Gastrocnemius medialis (tissue), 4 donors: Measurements from ENCODE around the gene ERVW-1. TPM values are rescaled to one million over a fixed set of nuclear protein-coding genes. Genes with fewer than 3 reads are reported as not detected.

ENCODE experiments used
- ATAC-seq, 2 donors: fragments of 150-250 bp; one replicate each; pipeline ENCODE4 v1.9.1; 2016
- DNase-seq, 2 donors: peaks; one replicate each; pipeline ENCODE4 v3.0.0-alpha.2; 2019
- H3K27ac ChIP-seq, 4 donors: fragments of 200-600 bp; sonication (generic); 1 replicate in 1 of 4; 2 replicates in 3 of 4; pipeline ENCODE4 v1.5.1; 2016 to 2018; ENCODE audit warnings: mild to moderate bottlenecking in 2 of 4, moderate library complexity in 1 of 4
- H3K27me3 ChIP-seq, 3 donors: fragments of 200-600 bp; sonication (generic) in 2 of 3; 1 replicate in 1 of 3; 2 replicates in 2 of 3; pipeline versions ENCODE4 v1.5.1 to v1.6.0; 2016 to 2019; ENCODE audit warnings: mild to moderate bottlenecking in 1 of 3, moderate library complexity in 1 of 3
- H3K36me3 ChIP-seq, 2 donors: fragments of 200-600 bp; sonication (generic) in 1 of 2; one replicate each; pipeline ENCODE4 v1.5.1; 2017 to 2018
- H3K4me1 ChIP-seq, 2 donors: fragments of 200-600 bp; sonication (generic) in 1 of 2; one replicate each; pipeline ENCODE4 v1.5.1; 2016 to 2017; ENCODE audit warnings: mild to moderate bottlenecking in 2 of 2
- H3K4me3 ChIP-seq, 4 donors: fragments of 200-600 bp; sonication (generic) in 3 of 4; 1 replicate in 1 of 4; 2 replicates in 3 of 4; pipeline ENCODE4 v1.5.1; 2016 to 2019; ENCODE audit warnings: mild to moderate bottlenecking in 2 of 4
- H3K9me3 ChIP-seq, 3 donors: fragments of 200-600 bp; sonication (generic) in 2 of 3; 1 replicate in 1 of 3; 2 replicates in 2 of 3; pipeline ENCODE4 v1.5.1; 2016 to 2019
- POLR2A ChIP-seq, 2 donors: fragments of 450-650 bp; IDR thresholded peaks; one replicate each; pipeline ENCODE4 v1.6.1; 2017; ENCODE audit warnings: antibody characterized with exemption in 2 of 2, mild to moderate bottlenecking in 2 of 2, moderate library complexity in 2 of 2
- in situ Hi-C, 4 donors: fragments of 200-750 bp; cut with MboI; loops; one replicate each; pipeline versions ENCODE4 v1.15.0 to v1.8.0; 2017; ENCODE audit warnings: low sequenced_read_pairs in 4 of 4
- intact Hi-C: fragments of 100-400 bp; cut with DNase I; formaldehyde crosslinking; loops from one replicate; pipeline ENCODE4 v1.15.1; 2023; ENCODE audit warnings: low total_unique reads
- total RNA-seq, 4 donors: library from RNA; depleted of rRNA; stranded (reverse); fragments of >200 nt; gene quantifications; one replicate each; pipeline versions ENCODE4 v1.1.0 to v1.2.3, GENCODE V29; 2016
- TF ChIP-seq, protein P1 (sequence below), 5 experiments: fragments of 450-650 bp in 3 of 5; fragments of 200-600 bp in 2 of 5; sonication (generic) in 2 of 5; IDR thresholded peaks in 4 of 5; conservative IDR thresholded peaks in 1 of 5; 1 replicate in 4 of 5; 2 replicates in 1 of 5; pipeline ENCODE4 v1.5.1; 2016 to 2019; ENCODE audit warnings: antibody characterized with exemption in 5 of 5, mild to moderate bottlenecking in 3 of 5, moderate library complexity in 3 of 5

The ERVW-1 gene
- total RNA-seq, 4 donors from 2014 or later: 0.10 TPM; not detected in 3

DNA sequence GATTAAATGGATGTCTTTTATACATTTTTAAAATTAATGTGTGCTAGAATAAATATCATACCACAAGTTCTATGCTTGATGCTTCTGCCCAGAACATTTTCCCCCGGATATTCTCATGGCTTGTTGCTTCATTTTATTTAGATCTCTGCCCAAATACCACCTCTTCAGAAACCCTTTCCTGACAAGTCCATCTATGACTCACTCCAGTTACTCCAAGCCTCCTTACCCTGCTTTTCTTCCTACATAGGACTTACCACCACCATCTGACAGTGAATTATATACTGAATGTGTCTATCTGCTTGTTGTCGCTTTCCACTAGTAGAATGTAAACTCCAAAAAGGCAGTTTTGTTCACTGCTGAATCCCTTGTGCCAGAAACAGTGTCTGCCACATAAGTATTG, 19.1 kb upstream of the ERVW-1 start:
- in situ Hi-C loops (no loop called here), intact Hi-C loops (no loop called here)
- Histone ChIP-seq H3K9me3 (no peaks in the 10 kb centered on the region), H3K4me3 (no peak overlapping the region), H3K27ac (no peak overlapping the region), H3K36me3 (peaks cover 6 to 80% of the 10 kb centered on the region in 2 donors), H3K27me3 (no peaks in the 10 kb centered on the region), H3K4me1 (no peaks in the 10 kb centered on the region)
- ATAC-seq: no peak
- no peak for TF ChIP-seq POLR2A (IDR thresholded peaks at IDR 0.05)
- TF ChIP-seq, protein P1, sequence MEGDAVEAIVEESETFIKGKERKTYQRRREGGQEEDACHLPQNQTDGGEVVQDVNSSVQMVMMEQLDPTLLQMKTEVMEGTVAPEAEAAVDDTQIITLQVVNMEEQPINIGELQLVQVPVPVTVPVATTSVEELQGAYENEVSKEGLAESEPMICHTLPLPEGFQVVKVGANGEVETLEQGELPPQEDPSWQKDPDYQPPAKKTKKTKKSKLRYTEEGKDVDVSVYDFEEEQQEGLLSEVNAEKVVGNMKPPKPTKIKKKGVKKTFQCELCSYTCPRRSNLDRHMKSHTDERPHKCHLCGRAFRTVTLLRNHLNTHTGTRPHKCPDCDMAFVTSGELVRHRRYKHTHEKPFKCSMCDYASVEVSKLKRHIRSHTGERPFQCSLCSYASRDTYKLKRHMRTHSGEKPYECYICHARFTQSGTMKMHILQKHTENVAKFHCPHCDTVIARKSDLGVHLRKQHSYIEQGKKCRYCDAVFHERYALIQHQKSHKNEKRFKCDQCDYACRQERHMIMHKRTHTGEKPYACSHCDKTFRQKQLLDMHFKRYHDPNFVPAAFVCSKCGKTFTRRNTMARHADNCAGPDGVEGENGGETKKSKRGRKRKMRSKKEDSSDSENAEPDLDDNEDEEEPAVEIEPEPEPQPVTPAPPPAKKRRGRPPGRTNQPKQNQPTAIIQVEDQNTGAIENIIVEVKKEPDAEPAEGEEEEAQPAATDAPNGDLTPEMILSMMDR (IDR thresholded peaks at IDR 0.05 in 4 of 5, conservative IDR thresholded peaks at IDR 0.05 in 1 of 5): no peak
- no peak for DNase-seq

DNA sequence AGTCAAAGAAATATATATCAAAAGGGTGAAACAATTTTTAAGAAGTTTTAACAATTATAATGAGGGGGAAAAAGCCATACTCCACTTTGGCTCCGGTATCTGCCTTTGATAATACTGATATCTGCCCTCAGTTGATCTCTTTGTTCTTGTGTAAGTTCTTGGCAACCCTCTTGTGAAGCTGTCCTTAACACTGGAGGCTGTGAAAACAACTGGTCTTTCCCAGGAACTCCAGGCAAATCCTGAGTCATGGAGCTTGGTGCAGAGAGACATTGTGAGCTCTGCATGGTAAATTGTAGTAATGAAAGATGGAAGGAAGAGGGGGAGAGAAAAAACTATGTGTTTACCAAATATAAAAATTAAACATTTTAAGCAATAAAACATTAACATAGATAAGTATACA, 11.9 kb upstream of the ERVW-1 start:
- in situ Hi-C loops (no loop called here), intact Hi-C loops (loop anchor here (5.0 kb wide), 1 partner anchor 42 kb away; the partner anchor contains the start of gene GATAD1)
- no peak overlapping the region for H3K4me3 ChIP-seq
- H3K9me3 ChIP-seq: no peaks in the 10 kb centered on the region
- TF ChIP-seq POLR2A (IDR thresholded peaks at IDR 0.05): no peak
- TF ChIP-seq, protein P1 (IDR thresholded peaks at IDR 0.05 in 4 of 5, conservative IDR thresholded peaks at IDR 0.05 in 1 of 5): no peak
- peak overlapping the region in 3 of 4 donors; percentile 20 to 70 (median 37) for H3K27ac ChIP-seq
- peaks cover 0 to 8% of the 10 kb centered on the region in 2 donors for H3K4me1 ChIP-seq
- ATAC-seq (peak; percentile 91 to 99), DNase-seq (peak; percentile 6 to 46)
- peaks cover 12 to 82% of the 10 kb centered on the region in 2 donors for H3K36me3 ChIP-seq
- no peaks in the 10 kb centered on the region for H3K27me3 ChIP-seq

DNA sequence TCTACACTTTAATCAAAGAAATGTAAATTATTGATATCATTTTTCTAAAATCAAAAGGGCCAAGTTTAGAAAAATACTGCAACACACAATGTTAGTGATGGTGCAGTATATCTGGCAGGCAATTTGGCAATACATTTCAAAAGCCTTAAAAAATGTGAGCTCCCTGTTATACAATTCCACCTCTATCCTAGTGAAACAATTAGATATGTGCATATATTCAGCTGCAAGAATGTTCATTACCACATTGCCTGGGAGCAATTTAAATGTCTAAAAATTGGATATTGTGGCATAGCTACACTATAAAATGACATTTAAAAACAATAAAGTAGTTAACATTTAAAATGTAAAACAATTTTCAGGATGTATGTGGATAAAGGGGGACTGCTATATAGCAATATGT, 10.1 kb upstream of the ERVW-1 start:
- Histone ChIP-seq H3K36me3 (peaks cover 10 to 63% of the 10 kb centered on the region in 2 donors), H3K27ac (no peak overlapping the region), H3K27me3 (no peaks in the 10 kb centered on the region), H3K4me1 (peaks cover 0 to 8% of the 10 kb centered on the region in 2 donors), H3K4me3 (no peak overlapping the region), H3K9me3 (no peaks in the 10 kb centered on the region)
- intact Hi-C loops (loop anchor here (5.0 kb wide), 1 partner anchor 41 kb away; the partner anchor contains the start of gene GATAD1), in situ Hi-C loops (no loop called here)
- ATAC-seq: no peak
- no peak for DNase-seq
- TF ChIP-seq, protein P1 (IDR thresholded peaks at IDR 0.05 in 4 of 5, conservative IDR thresholded peaks at IDR 0.05 in 1 of 5): no peak
- TF ChIP-seq POLR2A (IDR thresholded peaks at IDR 0.05): no peak

DNA sequence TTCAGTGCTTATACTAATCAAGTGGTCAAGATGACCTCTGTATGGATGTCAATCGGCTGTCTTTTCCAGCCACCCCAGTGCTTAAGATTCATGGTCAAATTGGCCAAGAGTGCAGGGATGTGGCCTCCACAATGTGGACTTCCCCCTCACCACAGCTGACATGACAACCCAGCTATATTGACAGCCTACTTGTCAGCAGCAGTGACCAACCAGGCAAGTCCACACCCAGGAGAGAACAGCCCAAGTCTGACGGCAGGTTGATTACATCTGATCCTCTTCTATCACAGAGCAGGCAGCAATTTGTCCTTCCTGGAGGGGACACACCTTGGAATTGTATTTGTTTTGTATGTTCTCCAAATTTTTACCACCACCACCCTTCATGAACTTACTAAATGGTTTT, 8.2 kb upstream of the ERVW-1 start:
- Histone ChIP-seq H3K27ac (no peak overlapping the region), H3K36me3 (peaks cover 5 to 45% of the 10 kb centered on the region in 2 donors), H3K4me3 (no peak overlapping the region), H3K27me3 (no peaks in the 10 kb centered on the region), H3K9me3 (no peaks in the 10 kb centered on the region), H3K4me1 (peaks cover 0 to 8% of the 10 kb centered on the region in 2 donors)
- no peak for TF ChIP-seq POLR2A (IDR thresholded peaks at IDR 0.05)
- TF ChIP-seq, protein P1 (IDR thresholded peaks at IDR 0.05 in 4 of 5, conservative IDR thresholded peaks at IDR 0.05 in 1 of 5): no peak
- no peak for DNase-seq
- in situ Hi-C loops (no loop called here), intact Hi-C loops (loop anchor here (5.0 kb wide), 1 partner anchor 39 kb away; the partner anchor contains the start of gene GATAD1)
- ATAC-seq: no peak
